Fibroblast of lung (primary cell): ENCODE measurements around the gene GALK2. TPM values are rescaled to one million over a fixed set of nuclear protein-coding genes. Genes with fewer than 3 reads are reported as not detected.

Experiments
- DNase-seq, 2 donors: peaks; one replicate each; pipeline versions ENCODE4 v3.0.0 to v3.0.0-alpha.2; 2010; ENCODE audit warnings: low read depth in 2 of 2
- H2AFZ ChIP-seq: 2 replicates; pipeline ENCODE4 v1.5.1; 2012; ENCODE audit warnings: low read length, control low read depth, inconsistent platforms
- H3K27ac ChIP-seq: 2 replicates; pipeline ENCODE4 v1.5.1; 2011; ENCODE audit warnings: low read length, control low read depth; ENCODE audit not compliant: insufficient read depth
- H3K27me3 ChIP-seq: 2 replicates; pipeline ENCODE4 v1.5.1; 2011; ENCODE audit warnings: mild to moderate bottlenecking, low read length; ENCODE audit not compliant: control insufficient read depth, insufficient read depth
- H3K36me3 ChIP-seq: 2 replicates; pipeline ENCODE4 v1.5.1; 2011; ENCODE audit warnings: low read length; ENCODE audit not compliant: control insufficient read depth, insufficient read depth
- H3K4me1 ChIP-seq: 2 replicates; pipeline ENCODE4 v1.5.1; 2011; ENCODE audit warnings: low read length; ENCODE audit not compliant: control insufficient read depth, insufficient read depth; ENCODE audit errors: extremely low read depth
- H3K4me2 ChIP-seq: 2 replicates; pipeline ENCODE4 v1.5.1; 2011; ENCODE audit warnings: low read length, control low read depth; ENCODE audit not compliant: insufficient read depth; ENCODE audit errors: extremely low read depth
- H3K4me3 ChIP-seq, 4 experiments: fragments of 200-600 bp in 1 of 4; sonication (generic) in 1 of 4; replicated peaks in 1 of 4; 2 replicates each; pipeline ENCODE4 v1.5.1; 2011 to 2016; ENCODE audit warnings: low read length in 4 of 4, low read depth in 3 of 4, mild to moderate bottlenecking in 3 of 4, control low read depth in 2 of 4, inconsistent platforms in 1 of 4, mixed read lengths in 1 of 4; ENCODE audit not compliant: insufficient read depth in 1 of 4; ENCODE audit errors: control extremely low read depth in 1 of 4
- H3K79me2 ChIP-seq: 2 replicates; pipeline ENCODE4 v1.5.1; 2012; ENCODE audit warnings: mild to moderate bottlenecking, low read length, inconsistent platforms; ENCODE audit not compliant: control insufficient read depth, insufficient read depth
- H3K9ac ChIP-seq: 2 replicates; pipeline ENCODE4 v1.5.1; 2011; ENCODE audit warnings: mild to moderate bottlenecking, low read length, control low read depth; ENCODE audit not compliant: insufficient read depth
- H3K9me3 ChIP-seq: 2 replicates; pipeline ENCODE4 v1.5.1; 2012; ENCODE audit warnings: low read depth, low read length; ENCODE audit not compliant: control insufficient read depth, insufficient read depth
- H4K20me1 ChIP-seq: 2 replicates; pipeline ENCODE4 v1.5.1; 2011; ENCODE audit warnings: low read length; ENCODE audit not compliant: control insufficient read depth, insufficient read depth; ENCODE audit errors: extremely low read depth
- EZH2 ChIP-seq: IDR thresholded peaks from 2 replicates; pipeline ENCODE4 v1.5.1; 2012; ENCODE audit warnings: low read length, control low read depth, mild to moderate bottlenecking; ENCODE audit errors: missing control alignments
- polyA minus RNA-seq: library from RNA; depleted of rRNA, polyadenylated mRNA; stranded (reverse); fragments of >200 nt; gene quantifications from 2 replicates; pipeline ENCODE4 v1.2.3, GENCODE V29; 2011; ENCODE audit warnings: low replicate concordance
- polyA plus RNA-seq, 2 donors: library from polyadenylated mRNA; depleted of rRNA in 1 of 2; stranded (reverse) in 1 of 2; unstranded in 1 of 2; fragments of >200 nt; gene quantifications; 2 replicates each; pipeline ENCODE4 v1.2.1, GENCODE V29; 2011 to 2012; ENCODE audit warnings: missing spikeins in 1 of 2
- total RNA-seq: library from RNA; depleted of rRNA; stranded (reverse); fragments of >200 nt; gene quantifications from 2 replicates; pipeline ENCODE4 v1.2.1, GENCODE V29; 2014
- TF ChIP-seq, protein P1 (sequence below), 2 donors: IDR thresholded peaks in 1 of 2; conservative IDR thresholded peaks in 1 of 2; 1 replicate in 1 of 2; 2 replicates in 1 of 2; pipeline ENCODE4 v1.5.1; 2011 to 2012; ENCODE audit warnings: low read length in 2 of 2, control low read depth in 1 of 2, inconsistent platforms in 1 of 2, low read depth in 1 of 2, mild to moderate bottlenecking in 1 of 2

The GALK2 gene
- total RNA-seq (62.4 and 74.5 TPM in 2 replicates), polyA plus RNA-seq (35.0 and 37.5 TPM in 2 replicates), polyA minus RNA-seq (19.6 and 24.5 TPM in 2 replicates)
- polyA plus RNA-seq (2012), result 25.4 and 26.0 TPM in 2 replicates

- H3K4me1 ChIP-seq, result peaks cover 3% of the 10 kb centered on the region
- H3K9ac ChIP-seq, result peak within 1 kb of the TSS; percentile 78
- no peaks in the 10 kb centered on the region for H3K9me3 ChIP-seq
- DNase-seq, result peak; percentile 81 to 86
- H3K27me3 ChIP-seq, result no peaks in the 10 kb centered on the region
- H3K4me2 ChIP-seq, result peak within 1 kb of the TSS; percentile 93
- H3K4me3 ChIP-seq, result peak within 1 kb of the TSS; percentile 74 to 86 (median 78)
- no peaks in the 10 kb centered on the region for H3K36me3 ChIP-seq
- peaks cover 25% of the 10 kb centered on the region for H3K79me2 ChIP-seq
- H3K27ac ChIP-seq, result peak within 1 kb of the TSS; percentile 80
- peak within 1 kb of the TSS; percentile 82 for H2AFZ ChIP-seq
- TF ChIP-seq, protein P1, sequence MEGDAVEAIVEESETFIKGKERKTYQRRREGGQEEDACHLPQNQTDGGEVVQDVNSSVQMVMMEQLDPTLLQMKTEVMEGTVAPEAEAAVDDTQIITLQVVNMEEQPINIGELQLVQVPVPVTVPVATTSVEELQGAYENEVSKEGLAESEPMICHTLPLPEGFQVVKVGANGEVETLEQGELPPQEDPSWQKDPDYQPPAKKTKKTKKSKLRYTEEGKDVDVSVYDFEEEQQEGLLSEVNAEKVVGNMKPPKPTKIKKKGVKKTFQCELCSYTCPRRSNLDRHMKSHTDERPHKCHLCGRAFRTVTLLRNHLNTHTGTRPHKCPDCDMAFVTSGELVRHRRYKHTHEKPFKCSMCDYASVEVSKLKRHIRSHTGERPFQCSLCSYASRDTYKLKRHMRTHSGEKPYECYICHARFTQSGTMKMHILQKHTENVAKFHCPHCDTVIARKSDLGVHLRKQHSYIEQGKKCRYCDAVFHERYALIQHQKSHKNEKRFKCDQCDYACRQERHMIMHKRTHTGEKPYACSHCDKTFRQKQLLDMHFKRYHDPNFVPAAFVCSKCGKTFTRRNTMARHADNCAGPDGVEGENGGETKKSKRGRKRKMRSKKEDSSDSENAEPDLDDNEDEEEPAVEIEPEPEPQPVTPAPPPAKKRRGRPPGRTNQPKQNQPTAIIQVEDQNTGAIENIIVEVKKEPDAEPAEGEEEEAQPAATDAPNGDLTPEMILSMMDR (conservative IDR thresholded peaks at IDR 0.05 in 1 of 2, IDR thresholded peaks at IDR 0.05 in 1 of 2; ENCODE audit: low read depth in 1 of 2, low read length in 2 of 2), result no peak
- no peak for TF ChIP-seq EZH2
- H4K20me1 ChIP-seq, result no peaks in the 10 kb centered on the region
Observed at GRCh38 chr15:49169880-49170597, at the start of gene GALK2. GALK2 (plus strand) TSS chr15:49170247; CDS start chr15:49170323, 76 bp downstream.

DNA sequence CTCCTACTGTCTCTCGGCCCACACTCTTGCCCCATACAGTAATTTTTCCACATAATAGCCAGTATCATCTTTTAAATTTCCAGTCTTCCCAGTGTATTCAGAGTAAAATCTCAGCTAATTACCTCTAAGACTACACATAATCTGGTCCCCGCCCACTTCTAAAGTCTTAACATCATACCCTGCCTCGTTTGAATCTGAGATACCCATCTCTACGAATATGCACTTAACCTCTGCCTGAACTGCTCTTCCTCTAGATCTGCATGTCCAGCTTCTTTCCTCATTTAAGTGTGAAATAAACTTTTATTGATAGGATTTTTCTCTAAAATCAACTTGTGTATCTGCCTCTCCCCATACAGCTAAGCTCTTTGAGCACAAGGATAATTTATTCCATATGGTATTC lies 49.2 kb upstream of the GALK2 start:
- Histone ChIP-seq H3K9ac (no peak overlapping the region), H3K4me1 (no peaks in the 10 kb centered on the region), H3K4me3 (no peak overlapping the region), H3K36me3 (peaks cover 1% of the 10 kb centered on the region), H3K79me2 (no peaks in the 10 kb centered on the region), H3K4me2 (no peak overlapping the region), H4K20me1 (no peaks in the 10 kb centered on the region), H3K27me3 (no peaks in the 10 kb centered on the region), H2AFZ (no peak overlapping the region), H3K27ac (no peak overlapping the region), H3K9me3 (no peaks in the 10 kb centered on the region)
- TF ChIP-seq, protein P1 (conservative IDR thresholded peaks at IDR 0.05 in 1 of 2, IDR thresholded peaks at IDR 0.05 in 1 of 2; ENCODE audit: low read depth in 1 of 2, low read length in 2 of 2), result no peak
- TF ChIP-seq EZH2, result no peak
- DNase-seq, result no peak

- DNase-seq, result no peak
Observed at GRCh38 chr15:49121901-49122300, 48.1 kb upstream of the GALK2 start.

More at GRCh38 chr15:49121901-49122300, 48.1 kb upstream of the GALK2 start:
- Histone ChIP-seq H3K27me3 (no peaks in the 10 kb centered on the region), H3K9ac (no peak overlapping the region), H4K20me1 (no peaks in the 10 kb centered on the region), H3K27ac (no peak overlapping the region), H3K4me3 (no peak overlapping the region), H3K4me1 (no peaks in the 10 kb centered on the region), H3K4me2 (no peak overlapping the region), H3K9me3 (no peaks in the 10 kb centered on the region), H3K36me3 (peaks cover 1% of the 10 kb centered on the region), H2AFZ (no peak overlapping the region), H3K79me2 (no peaks in the 10 kb centered on the region)
- TF ChIP-seq, protein P1 (conservative IDR thresholded peaks at IDR 0.05 in 1 of 2, IDR thresholded peaks at IDR 0.05 in 1 of 2; ENCODE audit: low read depth in 1 of 2, low read length in 2 of 2), result no peak
- no peak for TF ChIP-seq EZH2
